GM18511 (cell line): ENCODE measurements around the gene ERCC6L.
"Not testable (repeated sequence)": the region's sequence is repeated elsewhere in the genome, so short reads cannot be mapped to it uniquely, and the experiment has no call there.

Experiments
- ATAC-seq: cut with Tn5 transposase; IDR thresholded peaks from one replicate; pipeline ENCODE4 v1.9.1; 2021; ENCODE audit warnings: mild to moderate bottlenecking, moderate library complexity; ENCODE audit not compliant: unreplicated experiment

Gene ERCC6L

GRCh38 chrX:72176981-72177380, 61.8 kb downstream of the ERCC6L start:
- ATAC-seq: no peak

- not testable (repeated sequence) for ATAC-seq
Measured at GRCh38 chrX:72176289-72176688, 62.5 kb downstream of the ERCC6L start.

- no peak for ATAC-seq
Measured at GRCh38 chrX:72169008-72169728, 69.7 kb downstream of the ERCC6L start.

- no peak for ATAC-seq
Measured at GRCh38 chrX:72165551-72165950, 73.3 kb downstream of the ERCC6L start.

- no peak for ATAC-seq
Measured at GRCh38 chrX:72159769-72160168, 79.1 kb downstream of the ERCC6L start.

GRCh38 chrX:72158773-72159172, 80.1 kb downstream of the ERCC6L start:
- no peak for ATAC-seq
